HEK293T (cell line): ENCODE data around the gene RBM4.

Experiments used
- CTCF ChIA-PET: fragments of 350-600 bp; formaldehyde crosslinking; extraction: SDS; loops from one replicate; lab custom pipeline; 2021; ENCODE audit warnings: antibody characterized with exemption, inconsistent platforms; lab: Yijun Ruan, JAX
- POLR2A ChIA-PET: fragments of 350-600 bp; formaldehyde crosslinking; extraction: SDS; loops from one replicate; lab custom pipeline; 2020; ENCODE audit warnings: antibody characterized with exemption, inconsistent platforms; lab: Yijun Ruan, JAX
- DNase-seq: peaks from one replicate; pipeline ENCODE4 v3.0.0; 2012; ENCODE audit warnings: mixed read lengths; ENCODE audit errors: extremely low spot score
- ARNT ChIP-seq: fragments of 450-650 bp; IDR thresholded peaks from 2 replicates; pipeline ENCODE4 v1.6.1; 2017; ENCODE audit warnings: mild to moderate bottlenecking
- BHLHE40 ChIP-seq: fragments of 450-650 bp; IDR thresholded peaks from 2 replicates; pipeline ENCODE4 v1.6.1; 2016; ENCODE audit warnings: mild to moderate bottlenecking, moderate library complexity, borderline replicate concordance
- CTBP1 ChIP-seq: fragments of 450-650 bp; IDR thresholded peaks from 2 replicates; pipeline ENCODE4 v1.6.1; 2016; ENCODE audit warnings: borderline replicate concordance
- ELF4 ChIP-seq: fragments of 450-650 bp; IDR thresholded peaks from 2 replicates; pipeline ENCODE4 v1.6.1; 2017; ENCODE audit warnings: antibody characterized with exemption
- FOXA1 ChIP-seq: fragments of 450-650 bp; IDR thresholded peaks from 2 replicates; pipeline ENCODE4 v1.6.1; 2016; ENCODE audit warnings: mild to moderate bottlenecking
- FOXK2 ChIP-seq: fragments of 450-650 bp; IDR thresholded peaks from 2 replicates; pipeline ENCODE4 v1.6.1; 2016; ENCODE audit warnings: mild to moderate bottlenecking
- FOXM1 ChIP-seq: fragments of 450-650 bp; IDR thresholded peaks from 2 replicates; pipeline ENCODE4 v1.6.1; 2017; ENCODE audit warnings: mild to moderate bottlenecking, borderline replicate concordance
- HDGF ChIP-seq: fragments of 450-650 bp; IDR thresholded peaks from 2 replicates; pipeline ENCODE4 v1.6.1; 2017; ENCODE audit warnings: antibody characterized with exemption, borderline replicate concordance
- L3MBTL2 ChIP-seq: fragments of 450-650 bp; conservative IDR thresholded peaks from 2 replicates; pipeline ENCODE4 v1.6.1; 2016; ENCODE audit warnings: mild to moderate bottlenecking
- LEF1 ChIP-seq: fragments of 450-650 bp; IDR thresholded peaks from 2 replicates; pipeline ENCODE4 v1.6.1; 2017; ENCODE audit warnings: mild to moderate bottlenecking, borderline replicate concordance
- NFRKB ChIP-seq: fragments of 450-650 bp; IDR thresholded peaks from 2 replicates; pipeline ENCODE4 v1.6.1; 2016; ENCODE audit warnings: mild to moderate bottlenecking, moderate library complexity
- SP1 ChIP-seq: fragments of 450-650 bp; IDR thresholded peaks from 2 replicates; pipeline ENCODE4 v1.6.1; 2017
- SUZ12 ChIP-seq: fragments of 450-650 bp; IDR thresholded peaks from 2 replicates; pipeline ENCODE4 v1.6.1; 2016; ENCODE audit warnings: mild to moderate bottlenecking
- TARDBP ChIP-seq: fragments of 450-650 bp; IDR thresholded peaks from 2 replicates; pipeline ENCODE4 v1.6.1; 2016
- ZNF384 ChIP-seq: fragments of 450-650 bp; IDR thresholded peaks from 2 replicates; pipeline ENCODE4 v1.6.1; 2016
- TF ChIP-seq, protein P1 (sequence below): fragments of 450-650 bp; IDR thresholded peaks from 2 replicates; pipeline ENCODE4 v1.6.1; 2016

RBM4 gene

GRCh38 chr11:66692446-66692845, 53.9 kb downstream of the RBM4 start:
- DNase-seq = no peak
- POLR2A ChIA-PET = interaction anchor here (1.1 kb wide), 1 partner anchor 142 kb away, joined by 3 read pairs; no protein-coding TSS in a partner anchor
- CTCF ChIA-PET = interaction anchor here (1.1 kb wide), 1 partner anchor 14 kb away, joined by 3 read pairs; no protein-coding TSS in a partner anchor
- TF ChIP-seq SP1 = no peak
- no peak for TF ChIP-seq ELF4
- TF ChIP-seq HDGF = no peak
- TF ChIP-seq NFRKB = no peak
- TF ChIP-seq SUZ12 = no peak
- TF ChIP-seq FOXK2 = no peak
- TF ChIP-seq ARNT = no peak
- TF ChIP-seq LEF1 = no peak
- TF ChIP-seq BHLHE40 = no peak
- no peak for TF ChIP-seq ZNF384
- TF ChIP-seq, protein P1, sequence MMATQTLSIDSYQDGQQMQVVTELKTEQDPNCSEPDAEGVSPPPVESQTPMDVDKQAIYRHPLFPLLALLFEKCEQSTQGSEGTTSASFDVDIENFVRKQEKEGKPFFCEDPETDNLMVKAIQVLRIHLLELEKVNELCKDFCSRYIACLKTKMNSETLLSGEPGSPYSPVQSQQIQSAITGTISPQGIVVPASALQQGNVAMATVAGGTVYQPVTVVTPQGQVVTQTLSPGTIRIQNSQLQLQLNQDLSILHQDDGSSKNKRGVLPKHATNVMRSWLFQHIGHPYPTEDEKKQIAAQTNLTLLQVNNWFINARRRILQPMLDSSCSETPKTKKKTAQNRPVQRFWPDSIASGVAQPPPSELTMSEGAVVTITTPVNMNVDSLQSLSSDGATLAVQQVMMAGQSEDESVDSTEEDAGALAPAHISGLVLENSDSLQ = no peak
- no peak for TF ChIP-seq FOXM1

DNA sequence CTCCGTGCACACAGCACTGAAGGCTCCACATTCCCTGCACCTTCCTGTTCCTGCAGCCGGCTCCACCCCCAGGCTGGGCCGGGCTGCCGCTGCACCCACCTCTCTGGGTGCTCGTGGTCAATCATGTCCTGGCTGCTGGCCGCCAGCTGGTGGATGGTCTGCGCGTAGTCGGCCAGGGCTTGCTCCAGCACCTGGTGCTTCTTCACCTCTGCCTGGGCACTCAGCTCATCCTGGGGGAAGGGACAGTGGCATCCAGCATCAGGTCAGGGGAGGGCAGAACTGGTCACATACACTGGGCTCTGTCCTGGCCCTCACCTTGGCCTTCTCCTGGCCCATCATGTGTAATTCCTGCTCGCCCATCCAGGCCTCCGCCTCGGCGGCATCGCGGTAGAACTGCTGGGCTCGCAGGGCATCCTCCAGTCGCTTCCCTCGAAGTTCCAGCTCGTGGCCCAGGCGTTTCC, 54.4 kb downstream of the RBM4 start:
- DNase-seq = no peak
- POLR2A ChIA-PET = interaction anchor here (1.1 kb wide), 1 partner anchor 142 kb away, joined by 3 read pairs; no protein-coding TSS in a partner anchor
- TF ChIP-seq ARNT (no peak), FOXM1 (no peak)
- CTCF ChIA-PET = interaction anchor here (1.1 kb wide), 1 partner anchor 14 kb away, joined by 3 read pairs; no protein-coding TSS in a partner anchor

DNA sequence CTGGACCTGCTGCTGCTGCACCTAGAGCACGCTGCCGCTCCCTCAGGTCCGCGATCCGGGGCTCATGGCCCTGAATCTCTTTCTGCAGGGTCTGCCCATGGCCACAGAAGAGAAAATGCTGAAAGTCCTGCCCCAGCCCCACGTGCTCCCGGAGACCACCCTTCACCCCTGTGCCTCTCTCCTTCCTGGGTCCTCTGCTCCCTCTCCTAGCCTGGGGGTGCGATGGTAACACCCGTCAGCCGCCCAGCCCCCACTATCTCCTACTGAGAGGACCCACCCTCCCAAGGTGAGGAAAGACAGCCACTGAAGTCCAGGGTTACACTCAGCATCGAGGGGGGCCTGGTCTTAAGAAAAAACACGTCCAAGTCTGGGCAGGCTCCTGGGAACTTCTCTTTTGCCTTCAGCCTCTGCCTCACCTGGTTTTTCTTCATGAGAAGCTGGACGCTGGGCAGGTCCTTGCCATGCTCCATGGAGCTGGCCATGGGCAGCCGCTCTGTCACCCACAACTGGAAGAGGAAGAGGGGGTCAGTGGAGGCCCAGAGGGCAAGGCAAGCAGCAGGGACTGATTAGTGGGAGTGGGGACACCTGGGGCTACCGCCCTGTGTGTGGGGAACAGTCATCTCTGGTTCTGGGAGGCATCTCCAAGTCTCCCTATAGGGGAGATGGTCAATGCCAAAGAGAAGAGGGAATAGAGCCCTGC, 55.0 kb downstream of the RBM4 start:
- DNase-seq = no peak
- CTCF ChIA-PET = interaction anchor here (0.7 to 1.1 kb wide), 2 partner anchors 15 to 140 kb away, joined by 3 read pairs; no protein-coding TSS in a partner anchor
- TF ChIP-seq SP1 = no peak
- no peak for TF ChIP-seq ELF4
- TF ChIP-seq TARDBP = no peak
- TF ChIP-seq FOXK2 = no peak
- TF ChIP-seq FOXA1 = no peak
- TF ChIP-seq, protein P1 = no peak
- TF ChIP-seq HDGF = no peak
- no peak for TF ChIP-seq L3MBTL2
- TF ChIP-seq NFRKB = no peak
- no peak for TF ChIP-seq ZNF384
- no peak for TF ChIP-seq CTBP1
- no peak for TF ChIP-seq BHLHE40
- TF ChIP-seq ARNT = no peak
- TF ChIP-seq LEF1 = no peak
- TF ChIP-seq FOXM1 = no peak
- TF ChIP-seq SUZ12 = no peak
- POLR2A ChIA-PET = no interaction called here

DNA sequence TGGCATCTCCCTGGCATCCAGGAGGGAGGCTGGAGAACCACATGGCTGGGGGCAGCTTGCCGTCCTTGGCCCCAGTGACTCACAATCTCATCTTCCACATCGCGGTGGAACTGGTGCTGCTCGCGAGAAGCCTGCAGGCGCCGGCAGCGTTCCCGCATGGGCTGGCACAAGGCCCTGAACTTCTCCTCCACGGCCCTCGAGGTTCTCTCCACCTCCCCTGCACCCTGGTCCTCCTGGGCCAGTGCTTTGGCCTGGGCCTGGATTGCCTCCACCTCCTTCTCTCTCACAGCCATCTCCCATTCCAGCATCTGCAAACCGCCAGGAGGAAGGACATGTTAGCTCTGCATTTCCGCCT, 55.5 kb downstream of the RBM4 start:
- no peak for DNase-seq
- ChIA-PET CTCF (interaction anchor here (0.7 kb wide), 1 partner anchor 139 kb away, joined by 3 read pairs; no protein-coding TSS in a partner anchor), POLR2A (no interaction called here)
- no peak for TF ChIP-seq L3MBTL2
- no peak for TF ChIP-seq CTBP1
- no peak for TF ChIP-seq SP1
- no peak for TF ChIP-seq NFRKB
- no peak for TF ChIP-seq TARDBP
- TF ChIP-seq SUZ12 = no peak
- TF ChIP-seq, protein P1 = no peak
- no peak for TF ChIP-seq FOXA1
- no peak for TF ChIP-seq FOXK2
- TF ChIP-seq FOXM1 = no peak
- TF ChIP-seq ZNF384 = no peak
- no peak for TF ChIP-seq ELF4

DNA sequence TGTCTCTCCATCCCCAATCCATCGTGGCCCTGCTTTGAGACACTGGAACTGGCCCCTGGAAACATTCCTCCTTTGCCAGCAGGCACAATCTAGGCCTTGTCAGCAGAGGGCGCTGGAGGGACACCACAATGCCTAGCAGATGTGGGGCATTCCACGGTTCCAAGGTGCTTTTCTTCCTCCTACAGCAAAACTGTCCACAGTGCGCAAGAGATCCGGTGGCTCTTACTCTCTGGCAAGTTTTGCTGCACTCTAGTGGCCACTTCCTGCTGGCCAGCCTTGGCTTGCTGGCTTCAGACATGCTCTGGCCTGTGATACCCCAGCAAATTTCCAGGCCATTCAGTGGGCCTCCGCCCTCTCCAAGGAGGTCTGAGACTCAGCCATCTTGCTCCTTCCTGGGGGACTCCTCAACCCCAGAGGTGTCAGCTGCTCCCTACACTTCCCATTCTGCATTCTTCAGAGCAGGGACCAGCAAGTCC, 56.3 kb downstream of the RBM4 start:
- ChIA-PET CTCF (interaction anchor here (0.7 kb wide), 1 partner anchor 8 kb away, joined by 4 read pairs; no protein-coding TSS in a partner anchor), POLR2A (no interaction called here)
- TF ChIP-seq, protein P1 = no peak
- TF ChIP-seq BHLHE40 (no peak), LEF1 (no peak), TARDBP (no peak), SP1 (no peak), HDGF (no peak), NFRKB (no peak), FOXA1 (no peak), SUZ12 (no peak), FOXK2 (no peak), CTBP1 (no peak), ARNT (no peak), FOXM1 (no peak)
- peak; percentile 90 for DNase-seq
